GM12865 (cell line): Measurements from ENCODE around the gene SNRPD3.

ENCODE experiments used
- DNase-seq: peaks from one replicate; pipeline ENCODE4 v3.0.0; 2010; ENCODE audit warnings: low read depth
- H3K4me3 ChIP-seq: 2 replicates; pipeline ENCODE4 v1.5.1; 2011; ENCODE audit warnings: mild to moderate bottlenecking, low read depth, low read length, control low read depth
- TF ChIP-seq, protein P1 (sequence below): IDR thresholded peaks from 2 replicates; pipeline ENCODE4 v1.5.1; 2011; ENCODE audit warnings: low read length, control low read depth, low read depth, inconsistent platforms; ENCODE audit not compliant: insufficient read depth; ENCODE audit errors: missing control alignments

The SNRPD3 gene

DNA sequence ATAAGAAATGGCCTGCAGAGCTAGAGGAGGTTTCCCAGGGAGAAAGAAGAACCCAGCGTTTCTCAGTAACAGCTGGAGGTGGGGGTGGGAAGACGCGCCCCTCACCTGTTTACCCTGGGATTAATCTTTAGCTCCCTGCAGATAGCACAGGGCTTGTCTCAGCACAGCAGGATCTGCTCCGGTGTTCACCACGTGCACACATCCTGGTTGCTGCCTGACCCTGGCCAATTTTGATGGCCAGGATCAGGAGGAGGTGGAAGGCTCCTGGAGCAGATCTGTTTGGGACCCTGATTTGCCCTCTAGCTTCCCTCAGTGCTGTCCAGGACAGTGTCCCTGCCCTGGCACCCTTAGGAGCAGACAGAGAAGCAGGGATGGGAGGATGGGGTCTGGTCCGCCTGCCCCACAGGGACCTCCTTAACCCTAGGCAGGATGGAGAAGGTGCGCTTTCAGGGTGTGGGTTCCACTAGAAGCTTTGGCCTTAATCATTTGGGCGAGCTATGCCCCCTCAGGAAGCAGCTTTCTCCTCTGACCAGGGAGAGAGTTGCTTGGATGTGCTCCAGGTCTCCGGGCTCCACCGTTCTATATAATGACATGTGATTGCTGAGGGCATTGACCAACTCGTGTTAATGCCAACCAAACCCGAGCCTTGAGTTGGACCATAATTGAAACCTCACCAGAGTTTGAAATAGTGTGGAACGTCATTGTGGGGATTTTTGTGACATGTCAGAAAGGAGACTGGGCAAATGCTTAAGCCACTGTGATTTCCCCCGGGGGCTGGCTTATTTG is 41.4 kb upstream of the SNRPD3 start:
- peak overlapping the region; percentile 35 for H3K4me3 ChIP-seq
- DNase-seq: peak; percentile 76
- TF ChIP-seq, protein P1, sequence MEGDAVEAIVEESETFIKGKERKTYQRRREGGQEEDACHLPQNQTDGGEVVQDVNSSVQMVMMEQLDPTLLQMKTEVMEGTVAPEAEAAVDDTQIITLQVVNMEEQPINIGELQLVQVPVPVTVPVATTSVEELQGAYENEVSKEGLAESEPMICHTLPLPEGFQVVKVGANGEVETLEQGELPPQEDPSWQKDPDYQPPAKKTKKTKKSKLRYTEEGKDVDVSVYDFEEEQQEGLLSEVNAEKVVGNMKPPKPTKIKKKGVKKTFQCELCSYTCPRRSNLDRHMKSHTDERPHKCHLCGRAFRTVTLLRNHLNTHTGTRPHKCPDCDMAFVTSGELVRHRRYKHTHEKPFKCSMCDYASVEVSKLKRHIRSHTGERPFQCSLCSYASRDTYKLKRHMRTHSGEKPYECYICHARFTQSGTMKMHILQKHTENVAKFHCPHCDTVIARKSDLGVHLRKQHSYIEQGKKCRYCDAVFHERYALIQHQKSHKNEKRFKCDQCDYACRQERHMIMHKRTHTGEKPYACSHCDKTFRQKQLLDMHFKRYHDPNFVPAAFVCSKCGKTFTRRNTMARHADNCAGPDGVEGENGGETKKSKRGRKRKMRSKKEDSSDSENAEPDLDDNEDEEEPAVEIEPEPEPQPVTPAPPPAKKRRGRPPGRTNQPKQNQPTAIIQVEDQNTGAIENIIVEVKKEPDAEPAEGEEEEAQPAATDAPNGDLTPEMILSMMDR: no peak

DNA sequence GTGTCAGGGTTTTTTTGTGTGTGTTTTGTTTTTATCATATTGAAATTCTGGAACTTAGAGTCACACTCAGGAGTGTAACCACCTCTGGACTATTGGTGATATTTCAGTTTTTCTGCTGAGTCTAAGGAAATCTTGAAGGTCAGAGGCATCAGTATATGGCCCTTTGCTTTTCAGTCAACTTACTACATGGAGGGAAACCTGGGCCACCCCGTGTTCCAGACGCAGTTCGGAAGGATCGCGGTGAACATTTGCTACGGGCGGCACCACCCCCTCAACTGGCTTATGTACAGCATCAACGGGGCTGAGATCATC is 40.8 kb upstream of the SNRPD3 start:
- no peak for DNase-seq
- peak overlapping the region; percentile 35 for H3K4me3 ChIP-seq
- TF ChIP-seq, protein P1: no peak

DNA sequence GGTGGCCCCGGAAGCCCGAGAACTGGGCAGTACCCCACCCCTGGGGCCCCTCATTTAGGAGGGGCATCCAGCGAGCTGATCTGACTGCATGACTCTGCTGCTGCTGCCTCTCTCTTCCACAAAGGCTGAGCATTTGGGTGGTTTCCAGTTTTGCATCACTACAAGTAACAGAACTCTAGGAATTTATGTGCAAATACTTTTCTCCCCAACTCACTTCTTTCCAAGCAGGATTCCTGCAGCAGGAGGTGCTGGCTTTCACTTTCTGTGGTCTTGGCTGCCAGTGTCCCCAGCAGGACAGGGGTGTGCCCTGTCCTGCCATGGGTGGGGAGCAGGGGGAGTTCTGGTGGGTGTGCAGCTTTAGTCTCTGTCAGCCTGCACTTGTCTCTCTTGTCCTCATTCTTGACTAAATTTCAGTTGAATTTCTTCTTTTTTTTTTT is 39.5 kb upstream of the SNRPD3 start:
- TF ChIP-seq, protein P1: no peak
- H3K4me3 ChIP-seq: no peak overlapping the region; the same call in 1 of the 2 replicates
- DNase-seq: peak; percentile 64

DNA sequence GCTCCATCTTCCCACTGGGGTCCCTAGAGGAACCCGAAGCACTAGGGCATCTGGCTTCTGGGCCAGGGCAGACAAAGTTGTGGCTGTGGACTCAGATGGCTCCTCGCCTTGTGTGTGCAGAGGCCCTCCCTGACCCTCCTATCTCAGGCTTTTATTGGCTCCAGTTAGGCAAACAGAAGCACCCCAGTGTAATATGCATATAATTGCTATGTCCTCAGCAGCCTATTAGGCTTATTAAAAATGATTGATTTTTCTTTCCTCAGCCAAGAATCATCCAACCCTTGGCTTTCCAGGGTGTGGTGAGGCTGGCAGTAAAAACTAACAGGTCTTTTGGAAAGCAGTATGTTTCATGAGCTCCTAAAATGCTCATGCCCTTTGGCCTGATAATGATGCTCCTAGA is 38.4 kb upstream of the SNRPD3 start:
- no peak for DNase-seq
- H3K4me3 ChIP-seq: no peak overlapping the region
- TF ChIP-seq, protein P1: no peak

DNA sequence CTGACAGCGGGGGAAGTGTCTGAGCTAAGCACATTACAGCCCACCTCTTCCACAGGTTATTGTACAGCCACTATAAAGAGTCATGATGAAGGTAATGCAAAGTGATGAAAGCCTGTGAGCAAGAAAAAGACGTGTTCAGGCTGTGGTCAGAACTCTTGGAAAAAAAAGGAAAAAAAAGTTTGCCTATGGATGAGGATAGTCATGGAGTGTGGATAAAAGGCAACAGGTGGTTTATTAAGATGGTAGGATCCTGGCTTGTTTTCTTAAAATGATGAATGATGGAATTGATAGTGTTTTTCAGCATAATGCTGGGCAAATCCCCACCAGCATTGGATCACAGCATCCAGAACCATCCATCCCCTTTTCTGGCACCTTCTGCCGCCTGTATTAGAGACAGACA is 37.6 kb upstream of the SNRPD3 start:
- TF ChIP-seq, protein P1: no peak
- no peak for DNase-seq

DNA sequence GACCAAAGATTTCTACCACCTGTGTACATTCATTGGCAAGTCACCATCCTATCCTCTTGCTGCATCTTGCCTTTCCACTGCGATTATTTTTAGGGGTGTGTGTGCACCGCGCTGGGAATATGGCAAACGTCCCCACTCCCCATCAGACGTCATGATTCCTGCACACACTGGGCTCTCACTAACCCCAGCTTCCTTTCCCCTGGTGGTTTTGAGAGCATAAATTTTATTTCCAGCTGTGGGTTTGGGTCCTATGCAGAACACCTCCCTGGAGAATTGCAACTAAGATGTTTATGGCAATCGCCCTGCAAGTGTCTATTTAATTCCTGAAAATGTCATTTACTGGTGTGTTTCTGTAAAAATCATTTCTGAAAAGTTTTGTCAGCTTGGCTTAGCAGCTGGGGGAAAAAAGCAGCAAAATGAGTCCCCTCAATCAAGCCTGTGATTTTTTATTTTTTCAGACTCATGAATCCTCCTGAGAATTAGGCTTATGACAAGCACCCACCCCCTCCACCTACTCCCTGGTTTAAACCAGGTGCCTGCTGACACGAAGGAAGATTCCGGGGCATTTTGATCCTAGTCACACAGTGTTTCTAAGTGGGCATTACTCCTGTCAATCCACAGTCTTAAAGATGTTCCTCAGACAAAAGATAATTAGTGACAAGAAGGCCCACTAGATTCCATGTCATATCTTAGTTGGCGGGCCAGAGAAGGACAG is 36.9 kb upstream of the SNRPD3 start:
- no peak overlapping the region for H3K4me3 ChIP-seq
- TF ChIP-seq, protein P1: no peak
- no peak for DNase-seq

More for the DNA sequence above, 37.6 kb upstream of the SNRPD3 start:
- no peak overlapping the region for H3K4me3 ChIP-seq
